Epithelial cell of esophagus (primary cell): ENCODE data around the gene CLDN3.

Source experiments
- DNase-seq: peaks from one replicate; pipeline ENCODE4 v3.0.0; 2010; ENCODE audit warnings: low read depth
- H3K4me3 ChIP-seq: 2 replicates; pipeline ENCODE4 v1.5.1; 2011; ENCODE audit warnings: mild to moderate bottlenecking, low read length, control low read depth
- CTCF ChIP-seq: IDR thresholded peaks from 2 replicates; pipeline ENCODE4 v1.5.1; 2011; ENCODE audit warnings: low read depth, mild to moderate bottlenecking, low read length, control low read depth, inconsistent platforms; ENCODE audit not compliant: insufficient read depth; ENCODE audit errors: missing control alignments

CLDN3 gene

DNA sequence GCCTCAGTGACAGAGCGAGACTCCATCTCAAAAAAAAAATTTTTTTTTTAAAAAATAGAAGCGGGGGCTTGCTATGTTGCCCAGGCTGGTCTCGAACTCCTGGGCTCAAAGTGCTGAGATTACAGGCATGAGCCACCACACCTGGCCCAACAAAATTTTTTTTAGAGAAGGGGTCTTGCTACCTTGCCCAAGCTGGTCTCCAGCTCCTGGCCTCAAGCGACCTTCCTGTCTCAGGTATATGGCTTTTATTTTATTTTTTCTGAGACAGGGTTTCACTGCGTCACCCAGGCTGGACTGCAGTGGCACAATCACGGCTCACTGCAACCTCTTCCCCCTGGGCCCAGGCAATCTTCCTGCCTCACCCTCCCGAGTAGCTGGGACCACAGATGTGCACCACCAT is 29.9 kb downstream of the CLDN3 start:
- no peak for DNase-seq
- no peak overlapping the region for H3K4me3 ChIP-seq
- no peak for TF ChIP-seq CTCF

- no peak for TF ChIP-seq CTCF
- DNase-seq: no peak
Observed at GRCh38 chr7:73739387-73739767, 30.7 kb downstream of the CLDN3 start.

DNA sequence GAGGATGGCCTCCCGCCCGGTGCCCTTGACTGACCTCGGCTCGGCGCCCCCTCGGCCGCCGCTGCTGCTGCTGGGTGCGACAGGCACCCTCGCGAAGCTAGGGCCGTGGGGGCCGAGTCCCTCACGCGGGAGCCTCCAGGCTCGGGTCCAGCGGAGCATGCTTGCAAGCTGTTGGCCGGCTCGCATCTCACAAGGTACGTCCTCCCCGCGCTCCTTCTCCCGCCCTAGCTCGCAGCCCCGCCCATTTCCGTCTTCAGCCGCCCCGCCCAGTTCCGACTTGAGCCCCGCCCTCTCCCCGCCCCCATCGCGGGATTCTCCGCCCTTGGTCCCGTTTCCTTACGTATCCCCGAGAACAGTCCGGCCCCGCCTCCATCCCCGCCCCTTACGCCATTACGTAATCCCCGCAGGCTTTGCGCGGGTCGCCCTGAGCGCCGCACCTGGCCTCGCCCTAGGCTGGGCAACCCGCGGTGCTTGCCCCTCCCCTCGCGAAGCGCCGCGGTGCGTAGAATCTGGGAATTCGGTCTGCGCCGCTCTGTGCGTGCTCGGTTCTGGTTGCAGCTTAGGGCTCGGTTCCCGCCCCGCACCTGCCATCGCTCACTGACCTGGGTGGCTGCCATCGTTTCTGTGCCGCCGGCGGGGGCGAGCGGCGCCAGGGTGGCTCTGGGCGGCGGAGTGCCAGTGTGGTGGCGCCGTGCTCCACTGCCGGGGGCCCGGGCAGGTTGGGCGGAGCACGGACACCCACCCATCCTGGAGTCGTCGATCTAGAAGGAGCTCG is 31.3 kb downstream of the CLDN3 start, which contains the start of gene ABHD11:
TSS of gene ABHD11 (minus strand) at position 191 of the 775 bp plus-strand sequence. CDS start at position 159, 32 bp downstream.
- no peak for TF ChIP-seq CTCF
- H3K4me3 ChIP-seq: peak within 1 kb of the TSS; percentile 69
- DNase-seq: peak; percentile 97

More at GRCh38 chr7:73739387-73739767, 30.7 kb downstream of the CLDN3 start:
- H3K4me3 ChIP-seq: peak overlapping the region; percentile 69

GRCh38 chr7:73738220-73738611 is 31.9 kb downstream of the CLDN3 start:
- DNase-seq: peak; percentile 39
- no peak for TF ChIP-seq CTCF
- peak overlapping the region; percentile 69 for H3K4me3 ChIP-seq

GRCh38 chr7:73737491-73738219 is 32.4 kb downstream of the CLDN3 start:
- no peak for TF ChIP-seq CTCF
- no peak for DNase-seq
- peak overlapping the region; percentile 69 for H3K4me3 ChIP-seq

DNA sequence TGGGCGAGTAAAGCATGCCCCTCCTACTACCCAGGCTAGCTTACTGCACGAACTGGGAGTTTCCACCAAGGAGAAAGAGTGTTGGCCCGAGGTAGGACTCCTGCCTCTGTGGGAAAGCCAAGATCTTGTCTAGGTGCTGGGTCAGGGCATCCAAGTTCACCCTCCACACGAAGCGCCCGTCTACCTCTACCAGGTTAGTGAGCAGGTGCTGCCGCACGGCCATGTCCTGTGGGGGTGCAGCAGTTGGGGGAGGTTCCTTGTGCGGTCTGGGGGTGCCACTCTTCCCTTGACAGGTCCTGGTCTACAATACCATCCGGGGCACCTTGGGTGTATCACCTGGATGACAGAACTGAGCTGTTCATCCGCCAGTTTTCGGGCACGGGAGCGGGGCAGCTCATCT is 33.2 kb downstream of the CLDN3 start:
- DNase-seq: no peak
- no peak overlapping the region for H3K4me3 ChIP-seq
- no peak for TF ChIP-seq CTCF
